Naive thymus-derived CD4-positive, alpha-beta T cell (primary cell): ENCODE measurements around the gene ACSS3. TPM values are rescaled to one million over a fixed set of nuclear protein-coding genes. Genes with fewer than 3 reads are reported as not detected.
"Not testable (repeated sequence)": the region's sequence is repeated elsewhere in the genome, so short reads cannot be mapped to it uniquely, and the experiment has no call there.

Experiments used
- ATAC-seq: fragments of 150-1000 bp; cut with Tn5 transposase; 2 replicates; pipeline ENCODE4 v1.10.0; 2021; ENCODE audit warnings: mild to moderate bottlenecking, moderate library complexity
- CTCF ChIA-PET: fragments of 350-600 bp; sonication (Branson Sonifier 250); formaldehyde crosslinking; loops from one replicate; lab custom pipeline; 2021; ENCODE audit warnings: antibody characterized with exemption; lab: Charles Lee
- POLR2A ChIA-PET: fragments of 350-600 bp; sonication (Branson Sonifier 250); formaldehyde crosslinking; loops from one replicate; lab custom pipeline; 2021; ENCODE audit warnings: antibody characterized with exemption, inconsistent platforms; lab: Charles Lee
- DNase-seq, 9 donors: peaks; one replicate each; pipeline versions ENCODE4 v3.0.0 to v3.0.0-alpha.2; 2020 to 2022; ENCODE audit warnings: mixed read lengths in 1 of 9
- H3K27ac ChIP-seq: one replicate; pipeline ENCODE4 v1.7.0; 2013; ENCODE audit warnings: mild to moderate bottlenecking, low read depth, low read length, moderate library complexity
- H3K27me3 ChIP-seq, 2 donors: one replicate each; pipeline ENCODE4 v1.7.0; 2013; ENCODE audit warnings: low read length in 2 of 2, mild to moderate bottlenecking in 2 of 2, moderate library complexity in 2 of 2; ENCODE audit not compliant: control insufficient read depth in 2 of 2, insufficient read depth in 2 of 2
- H3K36me3 ChIP-seq, 3 experiments: 1 replicate in 2 of 3; 2 replicates in 1 of 3; pipeline ENCODE4 v1.7.0; 2013; ENCODE audit warnings: low read length in 3 of 3, mild to moderate bottlenecking in 3 of 3, moderate library complexity in 1 of 3; ENCODE audit not compliant: insufficient read depth in 3 of 3, control insufficient read depth in 2 of 3
- H3K4me1 ChIP-seq, 2 donors: one replicate each; pipeline ENCODE4 v1.7.0; 2013; ENCODE audit warnings: low read length in 2 of 2, mild to moderate bottlenecking in 2 of 2, moderate library complexity in 1 of 2; ENCODE audit not compliant: control insufficient read depth in 2 of 2, insufficient read depth in 2 of 2
- H3K4me3 ChIP-seq: 2 replicates; pipeline ENCODE4 v1.7.0; 2013; ENCODE audit warnings: mild to moderate bottlenecking, low read length
- H3K9me3 ChIP-seq, 3 experiments: 1 replicate in 2 of 3; 2 replicates in 1 of 3; pipeline ENCODE4 v1.7.0; 2013; ENCODE audit warnings: low read length in 3 of 3; ENCODE audit not compliant: control insufficient read depth in 2 of 3
- H3K27ac Mint-ChIP-seq, 9 donors: one replicate each; pipeline ENCODE4 v1.8.0; 2020 to 2022; ENCODE audit warnings: mixed read lengths in 9 of 9, mild to moderate bottlenecking in 8 of 9, moderate library complexity in 5 of 9, inconsistent platforms in 2 of 9
- H3K27me3 Mint-ChIP-seq, 5 donors: one replicate each; pipeline ENCODE4 v1.8.0; 2021 to 2022; ENCODE audit warnings: mixed read lengths in 5 of 5, mild to moderate bottlenecking in 1 of 5
- H3K36me3 Mint-ChIP-seq, 5 donors: one replicate each; pipeline ENCODE4 v1.8.0; 2020 to 2022; ENCODE audit warnings: mixed read lengths in 5 of 5, mild to moderate bottlenecking in 3 of 5, inconsistent platforms in 1 of 5
- H3K4me1 Mint-ChIP-seq, 7 donors: one replicate each; pipeline ENCODE4 v1.8.0; 2020 to 2022; ENCODE audit warnings: mixed read lengths in 7 of 7, mild to moderate bottlenecking in 3 of 7, inconsistent platforms in 1 of 7
- H3K4me3 Mint-ChIP-seq, 10 donors: one replicate each; pipeline ENCODE4 v1.8.0; 2020 to 2022; ENCODE audit warnings: mild to moderate bottlenecking in 10 of 10, mixed read lengths in 10 of 10, moderate library complexity in 6 of 10, inconsistent platforms in 2 of 10
- H3K9me3 Mint-ChIP-seq, 11 donors: one replicate each; pipeline ENCODE4 v1.8.0; 2020 to 2022; ENCODE audit warnings: mixed read lengths in 11 of 11, mild to moderate bottlenecking in 4 of 11, inconsistent platforms in 1 of 11, moderate library complexity in 1 of 11
- intact Hi-C, 2 donors: fragments of 100-400 bp; cut with micrococcal nuclease; formaldehyde crosslinking; loops; one replicate each; pipeline ENCODE4 v1.15.1; 2023
- polyA plus RNA-seq, 2 donors: library from polyadenylated mRNA; unstranded; fragments of 300-500 nt; fragmentation: Illumina TruSeq; gene quantifications; one replicate each; pipeline ENCODE4 v1.2.3, GENCODE V29; 2021
- total RNA-seq, 6 experiments: library from RNA in 5 of 6; stranded (reverse) in 5 of 6; gene quantifications; 1 replicate in 5 of 6; 2 replicates in 1 of 6; pipeline ENCODE4 v1.2.3 and lab custom pipeline; 2021 to 2026

ACSS3 gene, protein sequence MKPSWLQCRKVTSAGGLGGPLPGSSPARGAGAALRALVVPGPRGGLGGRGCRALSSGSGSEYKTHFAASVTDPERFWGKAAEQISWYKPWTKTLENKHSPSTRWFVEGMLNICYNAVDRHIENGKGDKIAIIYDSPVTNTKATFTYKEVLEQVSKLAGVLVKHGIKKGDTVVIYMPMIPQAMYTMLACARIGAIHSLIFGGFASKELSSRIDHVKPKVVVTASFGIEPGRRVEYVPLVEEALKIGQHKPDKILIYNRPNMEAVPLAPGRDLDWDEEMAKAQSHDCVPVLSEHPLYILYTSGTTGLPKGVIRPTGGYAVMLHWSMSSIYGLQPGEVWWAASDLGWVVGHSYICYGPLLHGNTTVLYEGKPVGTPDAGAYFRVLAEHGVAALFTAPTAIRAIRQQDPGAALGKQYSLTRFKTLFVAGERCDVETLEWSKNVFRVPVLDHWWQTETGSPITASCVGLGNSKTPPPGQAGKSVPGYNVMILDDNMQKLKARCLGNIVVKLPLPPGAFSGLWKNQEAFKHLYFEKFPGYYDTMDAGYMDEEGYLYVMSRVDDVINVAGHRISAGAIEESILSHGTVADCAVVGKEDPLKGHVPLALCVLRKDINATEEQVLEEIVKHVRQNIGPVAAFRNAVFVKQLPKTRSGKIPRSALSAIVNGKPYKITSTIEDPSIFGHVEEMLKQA
- under 1 TPM in 1 of 5 experiments, not detected in 4; 0.49 TPM for total RNA-seq
- not detected for polyA plus RNA-seq
- not detected for total RNA-seq (lab: John Stamatoyannopoulos, UW)

DNA sequence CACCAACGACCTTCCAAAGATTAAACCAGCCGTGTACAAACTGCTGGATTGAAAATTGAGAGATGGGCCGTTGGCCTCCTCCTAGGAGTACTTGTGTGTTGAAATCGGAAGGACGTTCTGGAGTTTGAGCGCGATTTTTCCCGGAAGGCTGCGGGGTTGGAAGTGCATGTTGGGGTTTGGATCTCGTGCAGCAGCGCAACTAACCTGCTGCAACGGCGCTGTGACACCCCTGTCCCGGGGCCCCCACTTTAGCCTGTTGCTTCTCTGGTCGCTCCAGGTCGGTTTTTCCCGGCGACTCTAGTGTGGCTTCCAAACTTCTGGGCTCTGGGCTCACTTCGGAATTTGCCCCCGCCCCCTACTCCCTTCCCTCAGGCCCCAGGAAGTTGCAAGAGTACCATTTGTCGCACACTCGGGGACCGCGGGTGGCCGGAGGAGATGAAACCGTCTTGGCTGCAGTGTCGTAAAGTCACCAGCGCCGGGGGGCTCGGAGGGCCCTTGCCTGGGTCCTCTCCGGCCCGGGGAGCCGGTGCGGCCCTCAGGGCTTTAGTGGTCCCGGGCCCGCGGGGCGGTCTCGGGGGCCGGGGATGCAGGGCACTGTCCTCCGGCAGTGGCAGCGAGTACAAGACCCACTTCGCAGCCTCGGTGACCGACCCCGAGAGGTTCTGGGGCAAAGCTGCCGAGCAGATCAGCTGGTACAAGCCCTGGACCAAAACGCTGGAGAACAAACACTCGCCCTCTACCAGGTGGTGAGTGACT lies at the start of gene ACSS3:
Gene ACSS3, plus strand, starts transcription at position 394 of the 756 bp plus-strand sequence. Its CDS starts 42 bp downstream, at position 436.
- H3K9me3 Mint-ChIP-seq, result peaks cover 0 to 24% (median 6%) of the 10 kb centered on the region in 11 donors
- ChIA-PET POLR2A (no interaction called here), CTCF (no interaction called here)
- H3K4me1 Mint-ChIP-seq, result peaks cover 0 to 2% (median 0%) of the 10 kb centered on the region in 7 donors
- no peaks in the 10 kb centered on the region for H3K36me3 Mint-ChIP-seq
- no peaks in the 10 kb centered on the region for H3K36me3 ChIP-seq
- H3K27me3 ChIP-seq, result peaks cover 0 to 6% of the 10 kb centered on the region in 2 donors
- H3K27me3 Mint-ChIP-seq, result peaks cover 18 to 35% (median 21%) of the 10 kb centered on the region in 5 donors
- no peak within 1 kb of the TSS for H3K4me3 Mint-ChIP-seq
- DNase-seq (no peak), ATAC-seq (no peak)
- no peak within 1 kb of the TSS for H3K27ac Mint-ChIP-seq
- H3K4me1 ChIP-seq, result no peaks in the 10 kb centered on the region
- H3K4me3 ChIP-seq, result no peak within 1 kb of the TSS
- H3K9me3 ChIP-seq, result peaks cover 0 to 5% (median 0%) of the 10 kb centered on the region in 3 experiments
- no peak within 1 kb of the TSS for H3K27ac ChIP-seq
- intact Hi-C loops, result no loop called here

DNA sequence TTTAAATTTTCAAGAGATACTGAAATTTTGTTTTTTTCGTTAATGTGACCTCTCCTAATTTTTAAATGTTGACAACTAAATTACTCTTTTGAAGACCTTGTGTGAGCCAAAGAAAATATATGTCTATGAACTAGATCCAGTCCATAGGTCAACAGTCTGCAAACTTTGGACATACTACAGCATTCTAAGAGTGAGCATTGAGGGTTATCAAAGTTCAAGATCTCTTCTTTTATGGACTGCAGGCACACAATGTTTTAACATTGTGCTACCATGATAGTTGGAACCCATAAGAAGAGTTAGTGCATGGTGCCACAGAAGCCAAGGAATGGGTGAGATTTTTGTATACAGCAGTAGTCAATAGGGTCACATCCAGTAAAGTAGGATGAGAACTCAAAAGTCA lies 43.0 kb upstream of the ACSS3 start:
- Histone ChIP-seq H3K36me3 (no peaks in the 10 kb centered on the region), H3K4me1 (no peaks in the 10 kb centered on the region), H3K9me3 (no peaks in the 10 kb centered on the region), H3K27me3 (no peaks in the 10 kb centered on the region), H3K4me3 (no peak overlapping the region), H3K27ac (no peak overlapping the region)
- H3K27me3 Mint-ChIP-seq, result no peaks in the 10 kb centered on the region
- no peak overlapping the region for H3K27ac Mint-ChIP-seq
- ATAC-seq (no peak), DNase-seq (no peak)
- H3K4me3 Mint-ChIP-seq, result no peak overlapping the region
- intact Hi-C loops, result no loop called here
- peaks cover 0 to 7% (median 0%) of the 10 kb centered on the region in 11 donors for H3K9me3 Mint-ChIP-seq
- H3K4me1 Mint-ChIP-seq, result no peaks in the 10 kb centered on the region
- POLR2A ChIA-PET, result no interaction called here
- CTCF ChIA-PET, result no interaction called here
- no peaks in the 10 kb centered on the region for H3K36me3 Mint-ChIP-seq

DNA sequence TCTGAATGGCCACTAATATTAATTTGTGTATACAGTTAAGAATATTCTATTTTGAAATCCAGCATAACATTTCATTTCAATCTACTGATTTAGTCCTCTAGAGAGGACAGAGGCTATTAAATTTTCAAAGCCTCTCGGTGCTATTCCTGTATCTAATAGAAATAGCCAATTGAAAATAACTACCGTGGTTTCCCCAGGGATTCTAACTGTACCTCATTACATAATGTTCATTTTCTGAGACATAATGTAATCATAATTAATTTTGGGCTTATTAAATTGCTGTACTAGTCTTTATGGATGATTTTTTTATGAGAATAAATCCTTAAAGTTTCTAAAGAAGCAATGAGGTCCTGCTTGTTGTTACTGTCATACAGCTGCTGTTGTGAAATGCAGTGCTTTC lies 38.6 kb upstream of the ACSS3 start:
- H3K4me3 ChIP-seq, result no peak overlapping the region
- ChIA-PET CTCF (no interaction called here), POLR2A (no interaction called here)
- DNase-seq (no peak), ATAC-seq (no peak)
- no peak overlapping the region for H3K27ac Mint-ChIP-seq
- intact Hi-C loops, result no loop called here
- no peaks in the 10 kb centered on the region for H3K4me1 Mint-ChIP-seq
- H3K27ac ChIP-seq, result no peak overlapping the region
- H3K9me3 ChIP-seq, result no peaks in the 10 kb centered on the region
- no peaks in the 10 kb centered on the region for H3K36me3 Mint-ChIP-seq
- no peaks in the 10 kb centered on the region for H3K27me3 Mint-ChIP-seq
- no peak overlapping the region for H3K4me3 Mint-ChIP-seq
- no peaks in the 10 kb centered on the region for H3K4me1 ChIP-seq
- H3K27me3 ChIP-seq, result no peaks in the 10 kb centered on the region
- no peaks in the 10 kb centered on the region for H3K36me3 ChIP-seq
- peaks cover 0 to 11% (median 0%) of the 10 kb centered on the region in 11 donors for H3K9me3 Mint-ChIP-seq

- no peak overlapping the region for H3K4me3 Mint-ChIP-seq
- ChIA-PET POLR2A (no interaction called here), CTCF (no interaction called here)
- no peaks in the 10 kb centered on the region for H3K27me3 Mint-ChIP-seq
- DNase-seq (no peak), ATAC-seq (no peak)
- Histone ChIP-seq H3K27ac (no peak overlapping the region), H3K9me3 (no peaks in the 10 kb centered on the region), H3K4me1 (no peaks in the 10 kb centered on the region), H3K4me3 (no peak overlapping the region), H3K27me3 (no peaks in the 10 kb centered on the region), H3K36me3 (no peaks in the 10 kb centered on the region)
- intact Hi-C loops, result no loop called here
- H3K9me3 Mint-ChIP-seq, result peaks cover 0 to 16% (median 2%) of the 10 kb centered on the region in 11 donors
- H3K36me3 Mint-ChIP-seq, result no peaks in the 10 kb centered on the region
- H3K4me1 Mint-ChIP-seq, result no peaks in the 10 kb centered on the region
- H3K27ac Mint-ChIP-seq, result no peak overlapping the region
Observed at GRCh38 chr12:81043979-81044740, 33.7 kb upstream of the ACSS3 start.

GRCh38 chr12:81064971-81065370 lies 12.9 kb upstream of the ACSS3 start:
- ATAC-seq, H3K27ac Mint-ChIP-seq, H3K4me1 ChIP-seq, intact Hi-C loops, H3K27ac ChIP-seq, H3K27me3 ChIP-seq, POLR2A ChIA-PET, H3K36me3 Mint-ChIP-seq, H3K4me3 ChIP-seq, H3K9me3 ChIP-seq, H3K4me3 Mint-ChIP-seq, H3K36me3 ChIP-seq, H3K4me1 Mint-ChIP-seq, CTCF ChIA-PET, DNase-seq, H3K27me3 Mint-ChIP-seq: not testable (repeated sequence)
- H3K9me3 Mint-ChIP-seq, result peaks cover 2 to 31% (median 7%) of the 10 kb centered on the region in 11 donors

DNA sequence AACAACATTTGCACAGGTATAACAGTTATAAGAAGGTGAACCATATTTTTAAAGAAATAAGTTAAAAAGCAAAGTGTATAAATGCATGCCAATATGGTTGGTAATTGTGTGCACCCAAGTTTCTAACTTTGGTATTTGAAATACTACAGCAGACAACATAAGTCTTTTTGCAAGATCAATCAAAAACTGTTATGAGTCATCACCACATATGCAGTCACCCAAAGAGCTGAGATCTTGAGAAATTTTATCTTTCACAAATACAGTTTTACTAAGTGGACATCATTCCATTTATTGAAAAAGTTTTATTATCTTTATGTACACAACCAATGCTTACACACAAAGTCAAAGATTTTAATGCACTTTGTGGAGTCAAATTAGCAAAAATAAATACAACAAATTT lies 7.0 kb upstream of the ACSS3 start:
- Mint-ChIP-seq H3K27ac (no peak overlapping the region), H3K36me3 (no peaks in the 10 kb centered on the region), H3K4me1 (peaks cover 0 to 2% (median 0%) of the 10 kb centered on the region in 7 donors), H3K4me3 (no peak overlapping the region), H3K27me3 (peaks cover 0 to 7% (median 0%) of the 10 kb centered on the region in 5 donors), H3K9me3 (peaks cover 0 to 9% (median 4%) of the 10 kb centered on the region in 11 donors)
- intact Hi-C loops, result no loop called here
- Histone ChIP-seq H3K27me3 (no peaks in the 10 kb centered on the region), H3K36me3 (no peaks in the 10 kb centered on the region), H3K4me3 (no peak overlapping the region), H3K4me1 (no peaks in the 10 kb centered on the region), H3K9me3 (no peaks in the 10 kb centered on the region), H3K27ac (no peak overlapping the region)
- no peak for DNase-seq
- no peak for ATAC-seq
- POLR2A ChIA-PET, result no interaction called here
- CTCF ChIA-PET, result no interaction called here
